Measurements from ENCODE around the gene TUBB2B.
A peak's percentile ranks its signal among the peaks of the same experiment; 100 is the strongest.
"Not testable (repeated sequence)": the region's sequence is repeated elsewhere in the genome, so short reads cannot be mapped to it uniquely, and the experiment has no call there.

The TUBB2B gene

DNA sequence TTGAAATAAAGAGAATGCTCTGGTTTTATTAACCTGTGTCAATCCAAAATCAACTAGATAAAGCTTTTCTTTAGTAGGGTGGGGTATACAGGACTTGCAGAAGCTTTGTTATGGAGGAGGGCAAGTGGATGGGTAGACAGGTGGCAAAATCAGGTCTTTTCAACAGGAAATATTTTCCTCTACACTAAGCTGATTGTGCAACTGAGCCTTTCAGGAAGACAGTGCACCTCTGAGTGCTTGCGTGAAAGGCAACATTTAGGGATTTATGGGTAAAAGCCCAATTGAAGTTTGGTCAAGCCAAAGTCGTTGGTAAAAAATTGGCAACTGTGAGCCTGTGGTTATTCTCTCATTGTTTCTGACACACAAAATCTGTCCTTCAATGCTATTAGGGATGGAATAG lies 46.3 kb downstream of the TUBB2B start:
- H3K9ac ChIP-seq (ENCODE audit: insufficient read length, low read depth), result no peak overlapping the region
- H3K4me3 ChIP-seq (ENCODE audit: insufficient read length, low read depth), result no peak overlapping the region
- H3K4me1 ChIP-seq (ENCODE audit: insufficient read depth, insufficient read length), result peaks cover 4% of the 10 kb centered on the region
- H3K27me3 ChIP-seq (ENCODE audit: insufficient read depth, insufficient read length), result no peaks in the 10 kb centered on the region
- no peak for DNase-seq (ENCODE audit: low read depth, low spot score)
- H3K9me3 ChIP-seq (ENCODE audit: insufficient read depth, low read length), result no peaks in the 10 kb centered on the region; the same call in 1 of the 2 replicates
- no peaks in the 10 kb centered on the region for H3K36me3 ChIP-seq (ENCODE audit: insufficient read depth, insufficient read length, low read length)
- TF ChIP-seq YY1 (IDR thresholded peaks at IDR 0.05; ENCODE audit: insufficient read depth, insufficient read length) (no peak), SUZ12 (IDR thresholded peaks at IDR 0.05; ENCODE audit: extremely low read depth, insufficient read depth, insufficient read length) (no peak), ZNF274 (IDR thresholded peaks at IDR 0.05; ENCODE audit: low read depth, low read length) (no peak)

- H3K9me3 ChIP-seq (ENCODE audit: insufficient read depth, low read length); DNase-seq (ENCODE audit: low read depth, low spot score); H3K36me3 ChIP-seq (ENCODE audit: insufficient read depth, insufficient read length, low read length); H3K27me3 ChIP-seq (ENCODE audit: insufficient read depth, insufficient read length); H3K4me1 ChIP-seq (ENCODE audit: insufficient read depth, insufficient read length): not testable (repeated sequence)
- H3K9ac ChIP-seq (ENCODE audit: insufficient read length, low read depth), result peak overlapping the region; percentile 50
- peak overlapping the region; percentile 28 for H3K4me3 ChIP-seq (ENCODE audit: insufficient read length, low read depth)
Measured at GRCh38 chr6:3179945-3180344, 47.5 kb downstream of the TUBB2B start.

- not testable (repeated sequence) for H3K4me3 ChIP-seq (ENCODE audit: insufficient read length, low read depth); H3K36me3 ChIP-seq (ENCODE audit: insufficient read depth, insufficient read length, low read length); H3K27me3 ChIP-seq (ENCODE audit: insufficient read depth, insufficient read length); DNase-seq (ENCODE audit: low read depth, low spot score); H3K9ac ChIP-seq (ENCODE audit: insufficient read length, low read depth); H3K4me1 ChIP-seq (ENCODE audit: insufficient read depth, insufficient read length)
- peaks cover 14% of the 10 kb centered on the region for H3K9me3 ChIP-seq (ENCODE audit: insufficient read depth, low read length)
Measured at GRCh38 chr6:3178666-3179065, 48.8 kb downstream of the TUBB2B start.

DNA sequence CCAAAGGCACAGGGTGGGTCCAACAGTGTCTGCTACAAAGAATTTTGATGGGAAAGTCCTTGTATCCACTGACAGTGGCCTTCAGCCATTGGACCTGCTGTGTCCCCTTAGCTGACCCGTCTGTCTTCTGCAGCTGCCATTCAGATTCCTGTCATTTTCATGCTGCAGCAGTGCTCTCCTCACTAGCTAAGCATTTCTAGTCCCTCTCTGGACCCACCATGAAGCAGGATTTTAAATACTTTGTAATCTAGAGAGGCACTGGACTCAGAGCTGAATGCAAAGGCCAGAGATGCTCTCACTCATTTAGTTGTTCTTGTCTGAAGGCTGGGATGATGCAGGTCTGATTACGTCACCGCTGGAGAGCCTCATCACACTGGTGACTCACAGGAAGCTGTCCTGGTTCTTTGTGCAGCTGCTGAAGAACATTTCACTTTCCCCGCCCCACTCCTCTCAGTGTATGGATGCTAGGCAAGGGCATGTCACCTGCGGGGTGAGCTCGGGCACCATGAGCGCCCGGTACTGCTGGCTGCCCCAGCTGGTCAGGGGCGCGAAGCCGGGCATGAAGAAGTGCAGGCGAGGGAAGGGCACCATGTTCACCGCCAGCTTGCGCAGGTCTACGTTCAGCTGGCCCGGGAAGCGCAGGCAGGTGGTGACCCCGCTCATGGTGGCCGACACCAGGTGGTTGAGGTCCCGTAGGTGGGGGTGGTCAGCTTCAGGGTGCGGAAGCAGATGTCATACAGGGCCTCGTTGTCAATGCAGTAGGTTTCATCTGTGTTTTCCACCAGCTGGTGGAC lies 50.7 kb downstream of the TUBB2B start:
- TF ChIP-seq SUZ12 (IDR thresholded peaks at IDR 0.05; ENCODE audit: extremely low read depth, insufficient read depth, insufficient read length) (no peak), ZNF274 (IDR thresholded peaks at IDR 0.05; ENCODE audit: low read depth, low read length) (no peak), YY1 (IDR thresholded peaks at IDR 0.05; ENCODE audit: insufficient read depth, insufficient read length) (no peak)
- DNase-seq (ENCODE audit: low read depth, low spot score), result no peak
- H3K9ac ChIP-seq (ENCODE audit: insufficient read length, low read depth), result no peak overlapping the region
- peaks cover 8% of the 10 kb centered on the region for H3K4me1 ChIP-seq (ENCODE audit: insufficient read depth, insufficient read length)
- H3K27me3 ChIP-seq (ENCODE audit: insufficient read depth, insufficient read length), result no peaks in the 10 kb centered on the region
- H3K9me3 ChIP-seq (ENCODE audit: insufficient read depth, low read length), result peaks cover 17% of the 10 kb centered on the region
- H3K4me3 ChIP-seq (ENCODE audit: insufficient read length, low read depth), result no peak overlapping the region
- H3K36me3 ChIP-seq (ENCODE audit: insufficient read depth, insufficient read length, low read length), result no peaks in the 10 kb centered on the region

- TF ChIP-seq SUZ12 (IDR thresholded peaks at IDR 0.05; ENCODE audit: extremely low read depth, insufficient read depth, insufficient read length) (no peak), YY1 (IDR thresholded peaks at IDR 0.05; ENCODE audit: insufficient read depth, insufficient read length) (no peak), ZNF274 (IDR thresholded peaks at IDR 0.05; ENCODE audit: low read depth, low read length) (no peak)
- peaks cover 8% of the 10 kb centered on the region for H3K4me1 ChIP-seq (ENCODE audit: insufficient read depth, insufficient read length)
- no peaks in the 10 kb centered on the region for H3K36me3 ChIP-seq (ENCODE audit: insufficient read depth, insufficient read length, low read length)
- H3K27me3 ChIP-seq (ENCODE audit: insufficient read depth, insufficient read length), result no peaks in the 10 kb centered on the region
- peak overlapping the region; percentile 32 for H3K9ac ChIP-seq (ENCODE audit: insufficient read length, low read depth)
- no peak overlapping the region for H3K4me3 ChIP-seq (ENCODE audit: insufficient read length, low read depth)
- no peak for DNase-seq (ENCODE audit: low read depth, low spot score)
- peaks cover 26% of the 10 kb centered on the region for H3K9me3 ChIP-seq (ENCODE audit: insufficient read depth, low read length)
Measured at GRCh38 chr6:3175715-3176402, 51.6 kb downstream of the TUBB2B start.

All from NT2/D1 (cell line).